Mammary epithelial cell (primary cell): ENCODE results near the gene TJP1.
A peak's percentile ranks its signal among the peaks of the same experiment; 100 is the strongest.

Experiments used
- CTCF ChIP-seq, 2 donors: IDR thresholded peaks in 1 of 2; conservative IDR thresholded peaks in 1 of 2; 2 replicates each; pipeline ENCODE4 v1.5.1; 2011 to 2012; ENCODE audit warnings: inconsistent platforms in 2 of 2, low read length in 2 of 2, mild to moderate bottlenecking in 2 of 2, control low read depth in 1 of 2, low read depth in 1 of 2; ENCODE audit not compliant: insufficient read depth in 1 of 2; ENCODE audit errors: extremely low read depth in 1 of 2
- EZH2 ChIP-seq: IDR thresholded peaks from 2 replicates; pipeline ENCODE4 v1.6.1; 2012; ENCODE audit warnings: low read length, inconsistent platforms, borderline replicate concordance

- TF ChIP-seq CTCF (conservative IDR thresholded peaks at IDR 0.05 in 1 of 2, IDR thresholded peaks at IDR 0.05 in 1 of 2; ENCODE audit: extremely low read depth in 1 of 2, insufficient read depth in 1 of 2, low read depth in 1 of 2, low read length in 2 of 2): peak; percentile 8 to 48
- no peak for TF ChIP-seq EZH2
These were observed 129.7 kb downstream of the TJP1 start for GRCh38 chr15:29692527-29692926.
